GM19397 (cell line): Measurements from ENCODE around the gene MRPL53.

Experiments used
- ATAC-seq: cut with Tn5 transposase; IDR thresholded peaks from one replicate; pipeline ENCODE4 v1.9.1; 2021; ENCODE audit warnings: mild to moderate bottlenecking, moderate library complexity; ENCODE audit not compliant: unreplicated experiment

The MRPL53 gene

DNA sequence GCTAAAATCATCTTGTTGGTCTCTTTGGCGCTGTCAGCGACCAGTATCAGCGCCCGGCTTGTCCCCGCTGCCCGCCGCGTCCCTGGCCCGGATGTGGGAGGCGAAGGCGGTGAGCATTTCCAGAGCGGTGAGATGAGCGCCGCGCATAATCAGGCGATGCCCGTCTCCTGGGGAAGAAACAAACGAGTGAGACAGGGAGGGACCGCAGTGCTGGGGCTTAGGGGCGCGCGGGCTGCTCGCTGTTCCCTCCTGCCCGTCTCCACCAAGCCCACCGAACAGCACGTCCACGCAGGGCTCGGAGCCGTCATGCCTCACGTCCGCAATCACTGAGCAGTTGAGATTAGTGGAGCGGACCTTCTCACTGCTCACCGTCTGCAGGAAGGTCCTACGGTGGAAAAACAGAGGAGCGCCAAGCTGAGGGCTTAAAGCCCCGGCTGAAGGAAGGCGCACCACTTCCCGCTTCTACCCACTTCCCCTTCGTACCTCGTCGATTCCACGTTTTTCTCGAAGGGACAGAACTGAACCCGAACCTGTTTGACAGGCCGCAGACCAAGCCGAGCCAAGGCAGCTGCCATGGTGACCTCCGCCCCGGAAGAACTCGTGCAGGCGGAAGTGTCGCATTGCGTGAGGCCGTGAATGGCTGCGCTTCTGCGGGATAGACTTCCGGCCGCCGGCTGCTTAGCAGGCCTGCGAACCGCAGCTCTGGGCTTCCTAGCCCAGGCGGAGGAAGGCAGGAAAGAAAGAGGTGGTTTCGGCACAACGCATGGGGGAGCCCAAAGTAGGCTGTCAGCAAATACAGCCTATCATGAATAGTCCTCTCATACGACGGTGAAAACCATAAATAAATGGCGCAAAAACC lies at the start of gene MRPL53:
MRPL53 (minus strand) TSS at position 595 of the 859 bp plus-strand sequence; CDS start at position 575, 20 bp downstream.
- ATAC-seq = peak; percentile 83

- ATAC-seq = no peak
These were observed 44.2 kb upstream of the MRPL53 start for GRCh38 chr2:74516650-74517049.

- peak; percentile 68 for ATAC-seq
These were observed 43.6 kb upstream of the MRPL53 start for GRCh38 chr2:74515981-74516633.

DNA sequence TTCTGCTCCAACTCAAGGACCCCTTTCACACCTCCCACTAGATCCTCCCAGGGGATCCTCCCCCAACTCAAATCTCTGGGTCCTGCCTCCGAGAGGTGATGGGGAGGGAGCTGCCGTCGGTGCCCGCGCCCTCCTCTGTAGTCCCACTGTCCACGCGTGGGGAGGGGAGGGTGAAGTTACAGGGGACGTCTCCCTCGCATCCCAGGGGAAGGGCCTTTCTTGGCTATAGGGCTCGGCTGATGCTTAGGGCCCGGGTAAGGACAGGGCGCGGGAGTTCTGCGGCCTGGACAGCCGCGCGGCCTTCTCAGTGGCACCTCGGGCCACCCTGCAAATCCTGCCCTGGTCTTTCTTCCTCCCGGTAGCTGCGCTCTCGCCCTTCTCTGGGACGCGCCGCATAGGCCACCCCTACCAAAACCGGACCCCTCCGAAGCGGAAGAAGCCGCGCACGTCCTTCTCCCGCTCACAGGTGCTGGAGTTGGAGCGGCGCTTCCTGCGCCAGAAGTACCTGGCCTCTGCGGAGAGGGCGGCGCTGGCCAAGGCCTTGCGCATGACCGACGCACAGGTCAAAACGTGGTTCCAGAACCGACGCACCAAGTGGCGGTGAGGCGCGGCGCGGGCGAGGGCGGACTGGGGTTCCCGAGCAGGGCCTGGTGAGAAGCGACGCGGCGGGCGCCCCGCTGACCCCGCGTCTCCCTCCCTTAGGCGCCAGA lies 42.9 kb upstream of the MRPL53 start:
- ATAC-seq = no peak

DNA sequence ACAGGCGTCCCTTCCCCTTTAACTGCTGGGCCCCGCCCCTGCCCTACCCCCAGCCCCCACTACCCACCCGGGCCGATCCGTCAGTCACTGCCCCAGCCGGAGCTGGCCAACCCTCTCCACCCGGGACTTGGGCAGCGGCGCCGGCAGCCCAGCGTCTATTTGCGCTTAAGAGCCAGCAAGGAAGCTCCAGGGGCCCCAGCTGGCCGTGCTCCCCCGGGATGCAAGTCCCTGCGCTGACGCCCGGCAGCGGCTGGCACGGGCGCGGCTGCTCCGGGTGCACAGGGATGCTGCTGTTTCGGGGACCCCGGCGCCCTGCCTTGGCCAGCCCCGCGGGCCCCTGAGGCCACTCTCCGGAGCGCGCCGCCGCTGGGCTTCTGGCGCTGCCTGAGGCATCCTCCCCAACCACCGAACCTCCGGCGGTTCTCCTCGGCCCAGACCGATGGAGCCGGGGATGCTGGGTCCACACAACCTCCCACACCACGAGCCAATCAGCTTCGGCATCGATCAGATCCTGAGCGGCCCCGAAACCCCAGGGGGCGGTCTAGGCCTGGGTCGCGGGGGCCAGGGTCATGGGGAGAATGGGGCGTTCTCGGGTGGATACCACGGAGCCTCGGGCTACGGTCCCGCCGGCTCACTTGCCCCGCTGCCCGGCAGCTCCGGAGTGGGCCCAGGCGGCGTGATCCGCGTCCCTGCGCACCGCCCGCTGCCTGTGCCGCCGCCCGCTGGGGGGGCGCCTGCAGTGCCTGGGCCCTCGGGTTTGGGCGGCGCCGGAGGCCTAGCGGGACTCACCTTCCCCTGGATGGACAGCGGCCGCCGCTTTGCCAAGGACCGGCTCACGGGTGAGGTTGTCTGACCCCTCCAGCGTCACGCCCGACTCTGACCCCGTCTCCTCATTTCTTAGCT lies 42.1 kb upstream of the MRPL53 start, which contains the start of gene TLX2:
TLX2 (plus strand) TSS at position 83 of the 903 bp plus-strand sequence; CDS start at position 440, 357 bp downstream.
- no peak for ATAC-seq

- no peak for ATAC-seq
These were observed 41.3 kb upstream of the MRPL53 start for GRCh38 chr2:74513605-74514367.

GRCh38 chr2:74512744-74513604 lies 40.5 kb upstream of the MRPL53 start:
- ATAC-seq = no peak

DNA sequence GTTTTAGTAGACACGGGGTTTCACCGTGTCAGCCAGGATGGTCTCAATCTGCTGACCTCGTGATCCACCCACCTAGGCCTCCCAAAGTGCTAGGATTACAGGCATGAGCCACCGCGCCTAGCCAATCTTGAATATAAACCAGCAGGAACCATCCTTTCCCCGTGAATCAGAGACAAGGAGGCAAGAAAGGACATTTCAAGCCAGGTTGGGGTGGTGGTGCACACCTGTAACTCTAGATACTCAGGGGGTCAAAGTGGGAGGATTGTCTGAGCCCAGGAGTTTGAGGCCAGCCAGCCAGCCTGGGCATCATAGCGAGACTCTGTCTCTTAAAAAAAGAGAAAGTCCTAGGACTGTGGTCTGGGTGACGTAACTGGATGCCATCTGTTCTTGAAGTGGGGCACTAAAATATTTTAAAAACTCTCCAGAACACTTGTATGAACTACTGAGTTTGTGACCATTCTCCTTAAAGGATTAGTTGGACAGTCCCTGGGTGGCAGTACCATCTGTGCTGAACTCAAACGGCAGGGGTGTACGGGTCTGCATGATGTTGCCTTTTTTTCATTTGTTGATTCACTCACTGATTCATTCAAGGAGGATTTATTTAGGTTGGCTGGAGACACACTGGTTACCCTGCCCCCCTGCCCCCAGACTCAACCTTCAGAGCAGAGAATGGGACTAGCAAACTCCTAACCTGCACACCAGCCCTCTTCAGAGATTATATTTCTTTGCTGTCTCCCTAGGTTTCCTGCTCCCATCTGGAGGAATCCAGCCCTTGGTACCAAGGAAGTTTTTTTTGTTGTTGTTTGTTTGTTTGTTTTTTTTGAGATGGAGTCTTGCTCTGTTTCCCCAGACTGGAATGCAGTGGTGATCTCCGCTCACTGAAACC lies 38.9 kb upstream of the MRPL53 start:
- ATAC-seq = no peak

GRCh38 chr2:74510272-74510671 lies 37.8 kb upstream of the MRPL53 start:
- no peak for ATAC-seq

DNA sequence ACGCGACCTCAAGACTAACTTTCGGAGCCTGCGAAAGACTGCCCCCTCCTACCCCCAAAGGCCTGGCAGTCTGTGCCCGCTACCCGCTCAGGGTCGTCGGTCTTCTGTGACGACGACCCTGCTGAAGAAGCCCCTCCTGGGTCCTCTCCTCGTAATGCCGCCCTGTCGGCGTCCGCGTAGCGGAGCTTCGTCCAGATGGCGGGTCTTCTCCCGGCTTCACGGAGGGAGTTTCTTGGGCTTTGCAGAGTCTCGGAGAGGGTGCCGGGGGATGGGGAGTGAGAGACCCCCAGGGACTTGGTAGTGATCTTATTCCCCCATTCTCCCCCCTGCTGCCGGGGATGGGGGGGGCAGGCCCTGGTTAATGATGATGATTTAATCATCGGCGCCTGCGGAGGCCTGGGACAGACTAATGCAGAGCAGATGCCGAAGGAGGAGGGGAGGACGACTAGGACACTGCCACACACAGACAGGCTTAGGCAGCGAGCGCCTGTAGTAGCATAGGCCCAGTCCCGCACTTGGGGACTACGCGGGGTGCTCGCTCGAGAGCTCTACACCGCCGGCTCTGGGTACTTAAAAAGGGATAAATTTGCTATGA lies 35.5 kb upstream of the MRPL53 start:
- ATAC-seq = peak; percentile 4

GRCh38 chr2:74507145-74507925 lies 34.9 kb upstream of the MRPL53 start, which contains the start of gene PCGF1:
Gene PCGF1, minus strand, starts transcription at chr2:74507695. Its CDS starts 27 bp downstream, at chr2:74507668.
- peak; percentile 81 for ATAC-seq

DNA sequence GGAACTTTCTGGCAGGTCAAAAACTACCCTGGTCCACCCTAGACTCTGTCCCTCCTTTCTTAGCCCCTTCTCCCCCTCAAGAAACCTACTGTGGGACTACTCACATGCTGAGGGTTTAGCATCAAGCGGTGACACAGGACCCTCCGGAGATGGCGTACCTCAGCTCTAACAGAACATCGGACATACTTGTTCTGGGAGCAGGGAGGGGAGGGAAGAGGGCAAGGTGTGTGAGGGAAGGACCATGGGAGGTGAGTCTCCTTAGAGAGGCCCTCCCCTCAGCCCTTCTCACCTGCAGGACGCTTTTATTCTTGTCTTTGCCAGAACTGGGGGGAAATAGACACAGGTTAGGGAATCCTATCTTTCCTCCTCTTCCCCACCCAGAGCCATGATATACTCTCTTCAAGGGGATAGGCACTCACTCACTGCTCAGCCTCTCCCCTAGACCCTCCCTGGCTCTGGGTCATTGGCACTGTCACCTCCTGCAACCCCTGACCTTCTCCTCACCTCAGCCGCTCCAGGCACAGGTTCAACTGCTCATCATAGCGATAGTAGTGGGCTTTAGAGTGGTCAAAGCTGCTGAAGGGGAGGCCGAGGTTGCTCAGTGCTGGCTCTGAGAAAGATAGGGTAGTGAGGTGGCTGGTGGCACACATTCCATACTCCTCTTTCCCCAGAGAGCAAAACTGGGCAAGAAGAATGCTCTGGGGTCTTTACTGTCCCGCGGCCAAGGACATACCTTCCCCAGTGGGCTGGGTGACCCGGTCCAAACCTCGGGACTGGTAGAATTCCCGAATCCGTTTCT lies 33.2 kb upstream of the MRPL53 start:
- ATAC-seq = no peak

DNA sequence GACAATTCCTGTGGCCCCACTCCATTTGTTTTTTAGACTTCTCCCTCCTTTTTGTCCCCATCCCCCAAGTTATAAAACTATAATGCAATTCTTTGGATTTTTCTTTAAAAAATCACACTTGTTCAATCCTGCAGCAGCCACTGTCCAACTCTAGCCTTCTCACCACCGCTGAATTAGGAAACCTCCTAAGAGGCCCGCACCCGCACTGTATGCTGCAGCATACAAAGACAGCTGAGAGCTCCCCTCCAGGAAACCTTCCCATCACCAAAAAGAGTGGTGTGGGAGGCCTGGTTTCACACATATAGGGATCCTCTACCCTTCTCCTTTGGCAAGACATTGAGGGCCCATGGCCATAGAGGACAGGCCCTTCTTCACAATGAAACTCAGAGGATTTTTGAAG lies 32.1 kb upstream of the MRPL53 start:
- ATAC-seq = no peak

DNA sequence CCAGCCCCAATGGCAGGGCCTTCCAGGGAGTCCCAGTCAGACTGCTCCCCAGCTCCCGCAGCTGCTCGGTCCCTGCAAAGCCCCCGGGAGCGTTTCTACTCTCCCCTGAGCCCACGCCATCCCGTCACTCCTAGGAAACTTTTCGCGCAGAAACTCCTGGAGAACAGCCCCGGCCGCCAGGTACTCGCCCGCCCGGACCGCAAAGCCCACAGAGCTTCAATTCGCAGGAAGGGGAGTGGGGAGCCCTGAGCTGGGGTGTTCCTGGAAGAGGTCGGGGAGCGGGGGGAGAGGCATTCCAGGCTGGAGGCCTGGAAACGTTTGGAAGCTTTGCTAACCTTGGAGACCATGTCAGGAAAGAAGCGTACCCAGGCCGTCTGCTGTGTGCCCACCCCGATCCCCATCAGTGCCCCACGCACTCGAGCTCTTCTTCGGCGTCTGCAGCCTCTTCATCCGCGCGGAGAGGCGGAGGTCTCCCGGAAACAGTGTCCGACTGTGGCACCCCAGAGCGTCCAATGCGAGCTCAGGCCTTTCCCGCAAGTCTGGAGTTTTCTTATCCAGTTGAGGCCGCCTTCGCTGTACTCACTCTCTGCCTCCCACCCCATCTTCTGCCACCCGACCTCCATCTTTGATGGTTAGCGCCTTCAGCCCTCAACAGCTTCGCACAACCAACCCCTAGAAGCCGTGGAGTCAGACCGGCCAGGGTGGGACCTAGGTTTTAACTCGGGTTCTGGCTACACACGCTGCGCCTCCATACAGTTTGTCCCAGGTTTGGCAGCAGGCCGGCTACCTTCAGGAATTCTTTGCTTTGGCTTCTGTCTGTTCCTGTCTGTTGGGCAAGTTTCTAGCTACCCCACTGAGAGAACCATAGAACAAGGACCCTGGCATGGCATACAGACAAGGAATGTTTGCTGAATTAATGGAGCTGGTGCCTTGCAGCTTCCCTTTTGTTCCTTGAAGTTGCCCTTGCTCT lies 31.3 kb upstream of the MRPL53 start:
- ATAC-seq = no peak
